Ishikawa (cell line): ENCODE data around the gene ANXA2R.

Source experiments
- CEBPB ChIP-seq: IDR thresholded peaks from 2 replicates; pipeline ENCODE4 v1.6.1; 2012
- CREB1 ChIP-seq: IDR thresholded peaks from 2 replicates; pipeline ENCODE4 v1.6.1; 2012; ENCODE audit warnings: low read depth
- EGR1 ChIP-seq: IDR thresholded peaks from 2 replicates; pipeline ENCODE4 v1.6.1; 2012
- EP300 ChIP-seq: IDR thresholded peaks from 2 replicates; pipeline ENCODE4 v1.6.1; 2012; ENCODE audit warnings: borderline replicate concordance
- FOXM1 ChIP-seq: IDR thresholded peaks from 2 replicates; pipeline ENCODE4 v1.6.1; 2012; ENCODE audit warnings: low read depth, borderline replicate concordance
- MAX ChIP-seq: IDR thresholded peaks from 2 replicates; pipeline ENCODE4 v1.6.1; 2012
- NFIC ChIP-seq: IDR thresholded peaks from 2 replicates; pipeline ENCODE4 v1.6.1; 2012
- RAD21 ChIP-seq: IDR thresholded peaks from 2 replicates; pipeline ENCODE4 v1.6.1; 2012; ENCODE audit warnings: low read depth
- REST ChIP-seq: IDR thresholded peaks from 2 replicates; pipeline ENCODE4 v1.6.1; 2012; ENCODE audit warnings: low read depth, mild to moderate bottlenecking
- TAF1 ChIP-seq: IDR thresholded peaks from 2 replicates; pipeline ENCODE4 v1.6.1; 2012; ENCODE audit warnings: low read depth, mild to moderate bottlenecking
- TCF12 ChIP-seq: IDR thresholded peaks from 2 replicates; pipeline ENCODE4 v1.6.1; 2012; ENCODE audit warnings: low read depth
- TEAD4 ChIP-seq: IDR thresholded peaks from 2 replicates; pipeline ENCODE4 v1.6.1; 2012
- USF1 ChIP-seq: IDR thresholded peaks from 2 replicates; pipeline ENCODE4 v1.6.1; 2012
- YY1 ChIP-seq: IDR thresholded peaks from 2 replicates; pipeline ENCODE4 v1.6.1; 2012; ENCODE audit warnings: low read depth
- ZBTB7A ChIP-seq: IDR thresholded peaks from 2 replicates; pipeline ENCODE4 v1.6.1; 2012; ENCODE audit warnings: low read depth

ANXA2R gene

GRCh38 chr5:43074987-43075318 is 34.8 kb upstream of the ANXA2R start:
- TF ChIP-seq RAD21 (no peak), TCF12 (no peak), TAF1 (no peak), MAX (no peak), EGR1 (no peak), ZBTB7A (no peak), EP300 (no peak), USF1 (no peak), CEBPB (no peak), FOXM1 (no peak), CREB1 (no peak), YY1 (no peak), NFIC (no peak), REST (no peak), TEAD4 (no peak)

- TF ChIP-seq NFIC (no peak), RAD21 (peak; percentile 78), YY1 (peak; percentile 71; the same call in 1 of the 2 replicates)
These were observed 33.8 kb upstream of the ANXA2R start for GRCh38 chr5:43073597-43074546.

- TF ChIP-seq TCF12 (no peak), CEBPB (no peak), ZBTB7A (no peak), TAF1 (no peak), MAX (no peak), REST (no peak), USF1 (no peak), YY1 (no peak), RAD21 (no peak), NFIC (no peak), FOXM1 (no peak), TEAD4 (no peak)
These were observed 27.9 kb upstream of the ANXA2R start for GRCh38 chr5:43068037-43068436.

GRCh38 chr5:43066799-43067741 is 27.0 kb upstream of the ANXA2R start:
- TF ChIP-seq USF1: 0 out of 2 replicates have a peak, but pooled peaks have one; percentile 3
- TF ChIP-seq TCF12: no peak
- no peak for TF ChIP-seq CEBPB
- TF ChIP-seq YY1: no peak
- no peak for TF ChIP-seq ZBTB7A
- peak; percentile 68 for TF ChIP-seq TAF1
- TF ChIP-seq EGR1: no peak
- TF ChIP-seq EP300: peak; percentile 70
- no peak for TF ChIP-seq FOXM1
- no peak for TF ChIP-seq NFIC
- TF ChIP-seq REST: no peak
- TF ChIP-seq RAD21: no peak
- TF ChIP-seq CREB1: no peak
- no peak for TF ChIP-seq TEAD4
- peak; percentile 80 for TF ChIP-seq MAX
